ENCODE results near the gene AKT2. TPM values are rescaled to one million over a fixed set of nuclear protein-coding genes. Genes with fewer than 3 reads are reported as not detected.
A peak's percentile ranks its signal among the peaks of the same experiment; 100 is the strongest.

The AKT2 gene
- total and polyA plus RNA-seq, 10 of the 15 experiments (the other 5 are each of a cell fraction or from before 2014, with no cell fraction given) = 1.0 to 185 (median 71.5) TPM

- peak; percentile 87 for TF ChIP-seq IRF3 (IDR thresholded peaks at IDR 0.05)
- no peak for TF ChIP-seq RB1 (IDR thresholded peaks at IDR 0.05; ENCODE audit: borderline replicate concordance)
- no peak for TF ChIP-seq BCL3 (IDR thresholded peaks at IDR 0.05; ENCODE audit: borderline replicate concordance, insufficient read depth, low read depth, low read length, poor library complexity, severe bottlenecking)
- TF ChIP-seq RBBP5 (conservative IDR thresholded peaks at IDR 0.05) = no peak
- TF ChIP-seq REST (IDR thresholded peaks at IDR 0.05; ENCODE audit: low read depth, low read length) = no peak
- no peak for TF ChIP-seq SMAD1 (IDR thresholded peaks at IDR 0.05; ENCODE audit: low read depth, partially characterized antibody)
- TF ChIP-seq SUPT20H (IDR thresholded peaks at IDR 0.05; ENCODE audit: borderline replicate concordance, control insufficient read depth, low read depth, low read length) = no peak
- TF ChIP-seq RUNX3 (IDR thresholded peaks at IDR 0.05; ENCODE audit: low read length) = 0 out of 2 replicates have a peak, but pooled peaks have one; percentile 8
- no peak for TF ChIP-seq CUX1 (IDR thresholded peaks at IDR 0.05; ENCODE audit: insufficient replicate concordance, low read depth, low read length)
- TF ChIP-seq ZNF217 (IDR thresholded peaks at IDR 0.05) = no peak
- TF ChIP-seq E2F8 (IDR thresholded peaks at IDR 0.05; ENCODE audit: low read depth, partially characterized antibody) = no peak
Measured at GRCh38 chr19:40221858-40222619, 63.1 kb downstream of the AKT2 start (continued).

All from GM12878 (cell line).